ENCODE results near the gene HIVEP2. TPM values are rescaled to one million over a fixed set of nuclear protein-coding genes. Genes with fewer than 3 reads are reported as not detected.
A peak's percentile ranks its signal among the peaks of the same experiment; 100 is the strongest.

The HIVEP2 gene
- total and polyA plus RNA-seq, 2 donors, result 7.6 to 17.0 TPM

DNA sequence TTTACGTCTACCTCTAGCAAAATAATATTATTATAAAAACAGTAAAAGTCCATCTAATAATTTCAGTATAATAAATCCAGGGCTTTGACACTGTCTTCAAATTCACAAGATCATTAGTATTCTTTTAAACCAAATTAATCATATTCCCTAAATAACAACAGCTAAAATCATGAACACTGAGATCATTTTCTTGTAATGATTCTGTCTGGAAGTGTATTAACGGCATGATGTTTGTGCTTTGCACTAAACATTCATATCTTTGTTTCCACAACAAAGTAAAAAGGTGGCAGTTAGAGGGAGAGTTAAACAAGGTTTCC is 18.8 kb downstream of the HIVEP2 start:
- Histone ChIP-seq H3K4me3 (ENCODE audit: low read depth, low read length) (peak overlapping the region; percentile 87), H3K4me1 (ENCODE audit: insufficient read depth) (no peaks in the 10 kb centered on the region), H3K36me3 (ENCODE audit: insufficient read depth) (no peaks in the 10 kb centered on the region), H3K27ac (ENCODE audit: low read depth) (peak overlapping the region; percentile 97)
- WGBS, result 59% methylated on average over 2 of the region's 2 CpGs
- DNase-seq (ENCODE audit: extremely low spot score), result no peak

- Histone ChIP-seq H3K4me3 (ENCODE audit: low read depth, low read length) (no peak overlapping the region), H3K27ac (ENCODE audit: low read depth) (no peak overlapping the region), H3K36me3 (ENCODE audit: insufficient read depth) (no peaks in the 10 kb centered on the region), H3K4me1 (ENCODE audit: insufficient read depth) (no peaks in the 10 kb centered on the region)
- WGBS, result 85% methylated on average over 7 of the region's 7 CpGs
- no peak for DNase-seq (ENCODE audit: extremely low spot score)
Measured at GRCh38 chr6:142925575-142926110, 19.3 kb downstream of the HIVEP2 start.

- H3K4me3 ChIP-seq (ENCODE audit: low read depth, low read length), result no peak overlapping the region
- 86% methylated on average over 9 of the region's 9 CpGs for WGBS
- no peak for DNase-seq (ENCODE audit: extremely low spot score)
Measured at GRCh38 chr6:142918339-142919042, 26.5 kb downstream of the HIVEP2 start.

DNA sequence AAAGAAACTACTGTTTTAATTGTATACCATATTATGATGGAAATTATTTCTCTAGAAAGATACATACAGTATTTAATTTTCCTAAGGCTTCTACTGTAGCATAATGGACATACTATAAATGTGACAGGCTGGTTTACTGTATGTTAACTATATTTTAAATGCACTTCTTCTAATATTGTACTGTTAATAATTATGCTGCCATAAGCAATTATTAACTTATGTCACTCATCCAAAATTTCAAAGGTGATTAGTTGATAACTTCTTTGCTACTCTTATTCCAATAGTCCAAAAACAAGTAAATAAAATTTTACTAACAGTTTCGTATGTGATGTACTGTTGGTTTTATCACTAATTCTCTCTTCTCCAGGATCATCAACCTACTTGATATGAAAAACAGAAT is 28.1 kb downstream of the HIVEP2 start:
- Histone ChIP-seq H3K4me3 (ENCODE audit: low read depth, low read length) (no peak overlapping the region), H3K27ac (ENCODE audit: low read depth) (no peak overlapping the region), H3K4me1 (ENCODE audit: insufficient read depth) (peaks cover 1% of the 10 kb centered on the region), H3K36me3 (ENCODE audit: insufficient read depth) (peaks cover 2% of the 10 kb centered on the region)
- WGBS, result 95% methylated on average over 1 of the region's 1 CpG
- no peak for DNase-seq (ENCODE audit: extremely low spot score)

More at GRCh38 chr6:142918339-142919042, 26.5 kb downstream of the HIVEP2 start:
- Histone ChIP-seq H3K4me1 (ENCODE audit: insufficient read depth) (peaks cover 1% of the 10 kb centered on the region), H3K36me3 (ENCODE audit: insufficient read depth) (peaks cover 2% of the 10 kb centered on the region), H3K27ac (ENCODE audit: low read depth) (no peak overlapping the region)

GRCh38 chr6:142914937-142915697 is 29.9 kb downstream of the HIVEP2 start:
- Histone ChIP-seq H3K4me1 (ENCODE audit: insufficient read depth) (peaks cover 1% of the 10 kb centered on the region), H3K27ac (ENCODE audit: low read depth) (peak overlapping the region; percentile 23), H3K36me3 (ENCODE audit: insufficient read depth) (peaks cover 2% of the 10 kb centered on the region), H3K4me3 (ENCODE audit: low read depth, low read length) (no peak overlapping the region)
- WGBS, result 98% methylated on average over 2 of the region's 2 CpGs
- DNase-seq (ENCODE audit: extremely low spot score), result no peak

GRCh38 chr6:142914369-142914768 is 30.6 kb downstream of the HIVEP2 start:
- DNase-seq (ENCODE audit: extremely low spot score), result no peak
- peaks cover 2% of the 10 kb centered on the region for H3K36me3 ChIP-seq (ENCODE audit: insufficient read depth)
- peaks cover 1% of the 10 kb centered on the region for H3K4me1 ChIP-seq (ENCODE audit: insufficient read depth)
- 98% methylated on average over 2 of the region's 2 CpGs for WGBS
- H3K4me3 ChIP-seq (ENCODE audit: low read depth, low read length), result no peak overlapping the region
- H3K27ac ChIP-seq (ENCODE audit: low read depth), result no peak overlapping the region

DNA sequence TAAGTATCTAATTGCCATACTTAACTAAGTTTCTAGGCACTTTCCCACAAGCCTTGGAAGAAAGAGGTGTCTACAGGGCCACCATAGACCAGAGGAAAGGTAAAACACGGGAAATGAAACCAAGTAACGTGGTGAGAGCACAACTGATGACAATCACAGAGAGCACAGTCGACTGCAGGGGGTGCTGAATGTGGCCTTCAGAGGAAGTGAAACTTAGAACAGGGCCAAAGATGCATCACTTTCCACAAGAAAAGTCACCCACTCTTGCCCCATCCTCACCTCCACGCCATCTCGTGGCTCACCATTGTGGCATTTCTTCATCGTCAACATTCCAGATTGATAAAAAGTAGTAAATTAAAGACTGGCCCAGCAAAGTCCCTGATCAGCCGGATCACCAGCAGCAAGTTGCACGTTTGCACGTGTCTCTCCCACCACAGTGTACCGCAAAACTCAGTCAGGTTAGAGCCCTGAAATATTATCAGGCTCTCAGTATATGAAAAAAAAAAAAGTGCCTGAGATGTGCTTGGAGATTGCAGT is 31.4 kb downstream of the HIVEP2 start:
- peaks cover 1% of the 10 kb centered on the region for H3K4me1 ChIP-seq (ENCODE audit: insufficient read depth)
- no peak overlapping the region for H3K27ac ChIP-seq (ENCODE audit: low read depth)
- DNase-seq (ENCODE audit: extremely low spot score), result no peak
- 84% methylated on average over 10 of the region's 10 CpGs for WGBS
- H3K36me3 ChIP-seq (ENCODE audit: insufficient read depth), result peaks cover 2% of the 10 kb centered on the region
- H3K4me3 ChIP-seq (ENCODE audit: low read depth, low read length), result no peak overlapping the region

DNA sequence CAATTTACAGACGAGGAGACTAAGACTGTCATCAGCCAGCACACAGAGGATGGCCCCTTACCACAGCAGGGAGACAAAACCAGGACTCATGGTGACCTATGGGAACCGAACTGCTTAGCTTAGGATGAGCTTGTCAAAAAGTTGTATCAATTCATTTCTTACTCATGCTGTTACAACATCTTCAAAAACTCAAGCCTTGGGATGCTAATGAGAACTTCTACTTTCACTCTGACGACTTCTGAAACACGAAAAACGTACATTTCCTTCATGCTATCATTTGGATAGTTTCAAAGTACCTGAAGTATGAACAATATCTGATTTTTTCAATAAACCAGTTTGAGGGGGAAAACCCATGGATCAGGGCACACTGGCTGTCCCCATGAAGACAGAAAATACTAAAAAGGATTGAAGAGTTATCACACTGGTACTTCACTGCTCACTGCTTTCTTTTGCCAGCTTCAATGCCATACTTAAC is 31.9 kb downstream of the HIVEP2 start:
- peaks cover 2% of the 10 kb centered on the region for H3K36me3 ChIP-seq (ENCODE audit: insufficient read depth)
- WGBS, result 89% methylated on average over 5 of the region's 5 CpGs
- H3K4me1 ChIP-seq (ENCODE audit: insufficient read depth), result peaks cover 1% of the 10 kb centered on the region
- no peak overlapping the region for H3K4me3 ChIP-seq (ENCODE audit: low read depth, low read length)
- H3K27ac ChIP-seq (ENCODE audit: low read depth), result no peak overlapping the region
- no peak for DNase-seq (ENCODE audit: extremely low spot score)

DNA sequence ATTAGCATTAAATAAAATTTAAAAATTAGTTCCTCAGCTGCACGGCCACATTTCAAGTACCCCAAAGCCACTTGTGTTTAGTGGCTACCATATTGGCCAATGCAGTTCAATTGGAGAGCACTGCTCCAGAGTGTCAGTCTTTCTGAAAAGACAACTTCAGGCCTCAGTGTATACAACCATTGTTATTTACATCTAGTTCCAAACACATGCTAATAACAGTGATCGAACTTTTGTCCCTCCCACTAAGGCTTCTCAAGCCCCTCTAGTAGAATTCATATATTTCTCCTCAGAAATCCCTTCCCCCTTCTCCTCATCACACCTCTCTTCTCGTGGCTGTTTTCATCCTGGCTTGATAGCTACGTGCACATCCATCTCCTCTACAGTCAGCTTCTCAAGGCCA is 32.9 kb downstream of the HIVEP2 start:
- H3K27ac ChIP-seq (ENCODE audit: low read depth), result no peak overlapping the region
- H3K4me3 ChIP-seq (ENCODE audit: low read depth, low read length), result no peak overlapping the region
- peaks cover 2% of the 10 kb centered on the region for H3K36me3 ChIP-seq (ENCODE audit: insufficient read depth)
- H3K4me1 ChIP-seq (ENCODE audit: insufficient read depth), result peaks cover 1% of the 10 kb centered on the region
- no peak for DNase-seq (ENCODE audit: extremely low spot score)
- WGBS, result 92% methylated on average over 4 of the region's 4 CpGs

GRCh38 chr6:142911430-142911829 is 33.5 kb downstream of the HIVEP2 start:
- WGBS, result 77% methylated on average over 2 of the region's 2 CpGs
- no peak for DNase-seq (ENCODE audit: extremely low spot score)
- peaks cover 1% of the 10 kb centered on the region for H3K4me1 ChIP-seq (ENCODE audit: insufficient read depth)
- no peak overlapping the region for H3K27ac ChIP-seq (ENCODE audit: low read depth)
- H3K4me3 ChIP-seq (ENCODE audit: low read depth, low read length), result no peak overlapping the region
- peaks cover 2% of the 10 kb centered on the region for H3K36me3 ChIP-seq (ENCODE audit: insufficient read depth)

DNA sequence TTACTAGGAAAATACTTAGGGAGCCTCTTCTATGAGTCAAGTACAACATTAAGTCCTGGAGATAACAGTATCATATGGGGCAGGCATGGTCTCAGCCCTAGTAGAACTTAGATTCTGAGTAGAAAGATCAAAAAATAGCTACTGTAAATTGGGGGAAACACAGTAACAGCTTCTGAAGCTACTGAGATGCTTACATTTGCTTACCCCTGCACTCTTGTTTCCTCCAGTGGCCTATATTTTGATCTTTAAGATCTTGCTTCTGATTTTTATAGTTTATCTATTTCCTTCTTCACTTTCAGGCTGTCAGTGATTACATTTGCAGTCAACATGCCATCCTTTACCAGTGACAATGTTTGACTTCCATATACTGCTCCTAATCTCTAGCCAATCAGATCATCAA is 35.3 kb downstream of the HIVEP2 start:
- Histone ChIP-seq H3K27ac (ENCODE audit: low read depth) (no peak overlapping the region), H3K4me1 (ENCODE audit: insufficient read depth) (no peaks in the 10 kb centered on the region), H3K36me3 (ENCODE audit: insufficient read depth) (peaks cover 2% of the 10 kb centered on the region), H3K4me3 (ENCODE audit: low read depth, low read length) (no peak overlapping the region)
- no peak for DNase-seq (ENCODE audit: extremely low spot score)

- H3K4me3 ChIP-seq (ENCODE audit: low read depth, low read length), result no peak overlapping the region
- H3K36me3 ChIP-seq (ENCODE audit: insufficient read depth), result no peaks in the 10 kb centered on the region
- no peak overlapping the region for H3K27ac ChIP-seq (ENCODE audit: low read depth)
- WGBS, result 94% methylated on average over 1 of the region's 1 CpG
- H3K4me1 ChIP-seq (ENCODE audit: insufficient read depth), result no peaks in the 10 kb centered on the region
- no peak for DNase-seq (ENCODE audit: extremely low spot score)
Measured at GRCh38 chr6:142908235-142908634, 36.7 kb downstream of the HIVEP2 start.

GRCh38 chr6:142907544-142907943 is 37.4 kb downstream of the HIVEP2 start:
- WGBS, result 67% methylated on average over 5 of the region's 5 CpGs
- H3K27ac ChIP-seq (ENCODE audit: low read depth), result no peak overlapping the region
- DNase-seq (ENCODE audit: extremely low spot score), result no peak
- peaks cover 3% of the 10 kb centered on the region for H3K4me1 ChIP-seq (ENCODE audit: insufficient read depth)
- H3K4me3 ChIP-seq (ENCODE audit: low read depth, low read length), result no peak overlapping the region
- no peaks in the 10 kb centered on the region for H3K36me3 ChIP-seq (ENCODE audit: insufficient read depth)

Data from urinary bladder (tissue), 4 donors.